Type B pancreatic cell (in vitro differentiated cells): ENCODE results near the gene FRMD5. TPM values are rescaled to one million over a fixed set of nuclear protein-coding genes. Genes with fewer than 3 reads are reported as not detected.
"Not testable (repeated sequence)": the region's sequence is repeated elsewhere in the genome, so short reads cannot be mapped to it uniquely, and the experiment has no call there.

Source experiments
- DNase-seq: peaks from one replicate; pipeline ENCODE4 v3.0.0; 2021; ENCODE audit warnings: mixed read lengths; ENCODE audit not compliant: unreplicated experiment; ENCODE audit errors: extremely low spot score
- H3K27ac Mint-ChIP-seq: 2 replicates; pipeline ENCODE4 v1.8.0; 2021; ENCODE audit warnings: mild to moderate bottlenecking, mixed read lengths
- H3K27me3 Mint-ChIP-seq: 2 replicates; pipeline ENCODE4 v1.8.0; 2021; ENCODE audit warnings: mixed read lengths
- H3K36me3 Mint-ChIP-seq: 2 replicates; pipeline ENCODE4 v1.8.0; 2021; ENCODE audit warnings: mixed read lengths
- H3K4me1 Mint-ChIP-seq: one replicate; pipeline ENCODE4 v1.8.0; 2021; ENCODE audit warnings: mixed read lengths; ENCODE audit not compliant: unreplicated experiment
- H3K4me3 Mint-ChIP-seq: 2 replicates; pipeline ENCODE4 v1.8.0; 2021; ENCODE audit warnings: mild to moderate bottlenecking, mixed read lengths
- H3K9me3 Mint-ChIP-seq: 2 replicates; pipeline ENCODE4 v1.8.0; 2021; ENCODE audit warnings: mixed read lengths
- CTCF ChIP-seq: fragments of 200-600 bp; sonication (generic); conservative IDR thresholded peaks from 2 replicates; pipeline ENCODE4 v1.5.0; 2021; ENCODE audit warnings: antibody characterized with exemption, mild to moderate bottlenecking
- total RNA-seq: library from RNA; stranded (reverse); gene quantifications from 2 replicates; pipeline ENCODE4 v1.2.1, GENCODE V29; 2021; ENCODE audit warnings: low replicate concordance

FRMD5 gene
- total RNA-seq, 1 donor from 2014 or later: 3.8 TPM

DNA sequence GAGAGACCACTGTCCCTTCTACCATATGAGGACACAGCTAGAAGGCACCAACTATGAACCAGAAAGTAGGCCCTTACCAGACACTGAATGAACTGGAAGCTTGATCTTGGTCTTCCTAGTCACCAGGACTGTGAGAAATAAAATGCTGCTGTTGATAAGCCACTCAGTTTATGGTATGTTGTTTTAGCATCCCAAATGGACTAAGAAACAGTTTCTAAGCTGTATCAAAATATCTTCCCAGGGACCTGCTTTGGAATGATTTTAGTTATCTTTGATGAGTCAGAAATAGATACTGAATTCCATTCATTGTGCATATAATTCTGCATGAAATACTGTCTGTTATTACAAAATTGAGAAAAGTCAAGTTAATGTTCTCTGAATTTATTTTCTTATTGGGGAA lies 349.6 kb downstream of the FRMD5 start:
- H3K4me1 Mint-ChIP-seq: no peaks in the 10 kb centered on the region
- H3K27ac Mint-ChIP-seq: no peak overlapping the region
- H3K9me3 Mint-ChIP-seq: no peaks in the 10 kb centered on the region
- TF ChIP-seq CTCF: no peak
- H3K4me3 Mint-ChIP-seq: no peak overlapping the region
- no peaks in the 10 kb centered on the region for H3K27me3 Mint-ChIP-seq
- H3K36me3 Mint-ChIP-seq: no peaks in the 10 kb centered on the region
- DNase-seq: no peak

GRCh38 chr15:43832485-43832884 lies 362.6 kb downstream of the FRMD5 start:
- not testable (repeated sequence) for H3K27ac Mint-ChIP-seq, H3K9me3 Mint-ChIP-seq, DNase-seq, H3K4me3 Mint-ChIP-seq, H3K27me3 Mint-ChIP-seq, H3K4me1 Mint-ChIP-seq
- peaks cover 10% of the 10 kb centered on the region for H3K36me3 Mint-ChIP-seq

DNA sequence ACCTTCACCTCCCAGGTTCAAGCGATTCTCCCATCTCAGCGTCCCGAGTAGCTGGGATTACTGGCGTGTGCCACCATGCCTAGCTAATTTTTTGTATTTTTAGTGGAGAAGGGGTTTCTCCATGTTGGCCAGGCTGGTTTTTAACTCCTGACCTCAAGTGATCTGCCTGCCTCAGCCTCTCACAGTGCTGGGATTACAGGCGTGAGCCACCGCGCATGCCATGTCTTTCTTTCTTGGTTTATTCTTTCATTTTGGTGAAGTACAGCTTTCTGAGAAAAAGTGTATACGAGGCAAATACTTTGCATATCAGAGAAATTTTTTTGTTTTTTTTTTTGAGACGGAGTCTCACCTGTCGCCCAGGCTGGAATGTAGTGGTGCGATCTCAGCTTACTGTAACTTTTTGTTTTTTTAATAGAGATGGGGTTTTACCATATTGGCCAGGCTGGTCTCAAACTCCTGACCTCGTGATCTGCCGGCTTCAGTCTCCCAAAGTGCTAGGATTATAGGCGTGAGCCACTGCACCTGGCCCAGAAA lies 363.5 kb downstream of the FRMD5 start:
- H3K27ac Mint-ChIP-seq, H3K9me3 Mint-ChIP-seq, H3K4me1 Mint-ChIP-seq, DNase-seq, H3K4me3 Mint-ChIP-seq, H3K27me3 Mint-ChIP-seq: not testable (repeated sequence)
- peaks cover 10% of the 10 kb centered on the region for H3K36me3 Mint-ChIP-seq

DNA sequence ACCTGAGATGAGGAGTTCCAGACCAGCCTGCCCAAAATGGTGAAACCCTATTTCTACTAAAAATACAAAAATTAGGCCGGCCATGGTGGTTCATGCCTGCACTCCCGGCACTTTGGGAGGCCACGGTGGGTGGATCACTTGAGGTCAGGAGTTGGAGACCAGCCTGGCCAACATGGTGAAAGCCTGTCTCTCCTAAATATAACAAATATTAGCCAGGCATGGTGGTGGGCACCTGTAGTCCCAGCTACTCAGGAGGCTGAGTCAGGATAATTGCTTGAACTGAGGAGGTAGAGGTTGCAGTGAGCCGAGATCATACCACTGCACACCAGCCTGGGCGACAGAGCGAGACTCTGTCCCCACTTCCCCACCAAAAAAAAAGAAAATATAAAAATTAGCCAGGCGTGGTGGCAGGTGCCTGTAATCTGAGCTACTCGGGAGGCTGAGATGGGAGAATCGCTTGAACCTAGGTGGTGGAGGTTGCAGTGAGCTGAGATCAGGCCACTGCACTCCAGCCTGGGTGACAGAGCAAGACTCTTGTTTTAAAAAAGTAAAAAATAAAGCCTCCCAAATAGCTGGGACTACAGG lies 364.3 kb downstream of the FRMD5 start:
- not testable (repeated sequence) for H3K9me3 Mint-ChIP-seq, H3K27me3 Mint-ChIP-seq, H3K27ac Mint-ChIP-seq, H3K4me3 Mint-ChIP-seq, DNase-seq, H3K4me1 Mint-ChIP-seq, H3K36me3 Mint-ChIP-seq

GRCh38 chr15:43829951-43830540 lies 365.0 kb downstream of the FRMD5 start:
- not testable (repeated sequence) for DNase-seq, H3K4me3 Mint-ChIP-seq, H3K9me3 Mint-ChIP-seq, H3K4me1 Mint-ChIP-seq, H3K27ac Mint-ChIP-seq, H3K36me3 Mint-ChIP-seq, H3K27me3 Mint-ChIP-seq

GRCh38 chr15:43828061-43828657 lies 366.9 kb downstream of the FRMD5 start:
- no peak for DNase-seq
- H3K27me3 Mint-ChIP-seq: no peaks in the 10 kb centered on the region
- peak overlapping the region; percentile 88 for H3K4me3 Mint-ChIP-seq
- peaks cover 5% of the 10 kb centered on the region for H3K9me3 Mint-ChIP-seq
- H3K27ac Mint-ChIP-seq: peak overlapping the region; percentile 39
- TF ChIP-seq CTCF: no peak
- H3K36me3 Mint-ChIP-seq: peaks cover 5% of the 10 kb centered on the region
- peaks cover 16% of the 10 kb centered on the region for H3K4me1 Mint-ChIP-seq

DNA sequence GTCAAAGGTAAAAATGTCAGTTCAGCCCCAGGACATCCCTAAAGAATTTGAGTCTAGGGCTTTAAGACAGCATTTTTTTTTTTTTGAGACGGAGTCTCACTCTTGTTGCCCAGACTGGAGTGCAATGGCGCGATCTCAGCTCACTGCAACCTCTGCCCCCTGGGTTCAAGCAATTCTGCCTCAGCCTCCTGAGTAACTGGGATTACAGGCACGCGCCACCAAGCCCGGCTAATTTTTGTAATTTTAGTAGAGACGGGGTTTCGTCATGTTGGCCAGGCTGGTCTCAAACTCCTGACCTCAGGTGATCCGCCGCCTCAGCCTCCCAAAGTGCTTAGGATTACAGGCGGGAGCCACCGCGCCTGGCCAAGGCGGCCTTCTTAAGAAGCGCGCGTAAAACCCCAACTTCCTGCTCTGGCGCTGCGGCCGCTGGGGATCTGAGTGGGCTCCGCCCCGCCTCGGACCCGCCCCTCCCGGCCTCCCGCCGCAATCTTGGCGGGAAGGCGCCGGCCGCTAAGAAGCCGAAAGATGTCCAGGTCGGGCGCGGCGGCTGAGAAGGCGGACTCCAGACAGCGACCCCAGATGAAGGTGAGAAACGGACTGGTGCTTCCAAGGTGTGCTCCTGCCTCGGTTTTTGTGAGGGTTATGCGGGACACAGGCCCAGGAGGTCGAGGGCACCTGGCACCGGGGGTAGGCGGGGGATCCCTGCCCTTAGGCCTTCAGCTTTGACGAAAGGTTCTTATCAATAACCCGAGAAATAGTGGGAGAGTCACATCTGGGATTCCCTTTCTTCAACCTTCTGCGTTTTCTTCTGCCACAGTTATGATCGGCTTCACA lies 368.3 kb downstream of the FRMD5 start, which contains the start of gene WDR76:
Gene WDR76 (plus strand): TSS at position 495 of the 834 bp plus-strand sequence. CDS start 31 bp downstream, at position 526.
- Mint-ChIP-seq H3K27ac (peak within 1 kb of the TSS; percentile 75), H3K27me3 (no peaks in the 10 kb centered on the region), H3K9me3 (peaks cover 5% of the 10 kb centered on the region), H3K4me3 (peak within 1 kb of the TSS; percentile 88), H3K36me3 (peaks cover 7% of the 10 kb centered on the region), H3K4me1 (peaks cover 19% of the 10 kb centered on the region)
- TF ChIP-seq CTCF: no peak
- peak; percentile 80 for DNase-seq
